ENCODE data around the gene RPGRIP1L.
"Not testable (repeated sequence)": the region's sequence is repeated elsewhere in the genome, so short reads cannot be mapped to it uniquely, and the experiment has no call there.

RPGRIP1L gene

GRCh38 chr16:53712065-53712464 is 8.4 kb upstream of the RPGRIP1L start:
- H3K4me3 ChIP-seq (ENCODE audit: low read depth, low read length), result no peak overlapping the region
- TF ChIP-seq, protein P1, sequence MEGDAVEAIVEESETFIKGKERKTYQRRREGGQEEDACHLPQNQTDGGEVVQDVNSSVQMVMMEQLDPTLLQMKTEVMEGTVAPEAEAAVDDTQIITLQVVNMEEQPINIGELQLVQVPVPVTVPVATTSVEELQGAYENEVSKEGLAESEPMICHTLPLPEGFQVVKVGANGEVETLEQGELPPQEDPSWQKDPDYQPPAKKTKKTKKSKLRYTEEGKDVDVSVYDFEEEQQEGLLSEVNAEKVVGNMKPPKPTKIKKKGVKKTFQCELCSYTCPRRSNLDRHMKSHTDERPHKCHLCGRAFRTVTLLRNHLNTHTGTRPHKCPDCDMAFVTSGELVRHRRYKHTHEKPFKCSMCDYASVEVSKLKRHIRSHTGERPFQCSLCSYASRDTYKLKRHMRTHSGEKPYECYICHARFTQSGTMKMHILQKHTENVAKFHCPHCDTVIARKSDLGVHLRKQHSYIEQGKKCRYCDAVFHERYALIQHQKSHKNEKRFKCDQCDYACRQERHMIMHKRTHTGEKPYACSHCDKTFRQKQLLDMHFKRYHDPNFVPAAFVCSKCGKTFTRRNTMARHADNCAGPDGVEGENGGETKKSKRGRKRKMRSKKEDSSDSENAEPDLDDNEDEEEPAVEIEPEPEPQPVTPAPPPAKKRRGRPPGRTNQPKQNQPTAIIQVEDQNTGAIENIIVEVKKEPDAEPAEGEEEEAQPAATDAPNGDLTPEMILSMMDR (IDR thresholded peaks at IDR 0.05; ENCODE audit: low read depth, low read length), result no peak

GRCh38 chr16:53711390-53711789 is 7.7 kb upstream of the RPGRIP1L start:
- no peak overlapping the region for H3K4me3 ChIP-seq (ENCODE audit: low read depth, low read length)
- TF ChIP-seq, protein P1 (IDR thresholded peaks at IDR 0.05; ENCODE audit: low read depth, low read length), result no peak

GRCh38 chr16:53708490-53708889 is 4.8 kb upstream of the RPGRIP1L start:
- H3K4me3 ChIP-seq (ENCODE audit: low read depth, low read length), result no peak overlapping the region
- TF ChIP-seq, protein P1 (IDR thresholded peaks at IDR 0.05; ENCODE audit: low read depth, low read length), result no peak

DNA sequence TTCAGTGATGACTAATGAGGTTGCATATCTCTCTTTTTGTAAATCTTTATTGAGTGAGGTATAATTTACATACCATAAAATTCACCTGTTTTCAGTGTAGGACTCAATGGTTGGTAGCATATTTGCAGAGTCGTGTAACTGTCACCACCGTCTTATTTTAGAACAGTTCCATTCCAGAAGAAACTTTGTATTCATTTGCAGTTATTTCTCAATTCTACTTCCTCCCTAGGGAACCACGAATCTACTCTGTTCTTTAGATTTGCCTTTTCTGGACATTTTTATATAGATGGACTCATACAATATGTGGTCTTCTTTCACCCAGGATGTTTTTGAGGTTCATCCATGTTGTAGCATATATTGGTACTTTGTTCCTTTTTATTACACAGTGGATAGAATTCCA is 4.0 kb upstream of the RPGRIP1L start:
- H3K4me3 ChIP-seq (ENCODE audit: low read depth, low read length), result no peak overlapping the region
- TF ChIP-seq, protein P1 (IDR thresholded peaks at IDR 0.05; ENCODE audit: low read depth, low read length), result no peak

- TF ChIP-seq, protein P1 (IDR thresholded peaks at IDR 0.05; ENCODE audit: low read depth, low read length), result no peak
- peak overlapping the region; percentile 89 for H3K4me3 ChIP-seq (ENCODE audit: low read depth, low read length)
These were observed 770 bp upstream of the RPGRIP1L start for GRCh38 chr16:53704445-53704813.

- H3K4me3 ChIP-seq (ENCODE audit: low read depth, low read length), result not testable (repeated sequence)
These were observed 5.4 kb downstream of the RPGRIP1L start for GRCh38 chr16:53698271-53698670.

DNA sequence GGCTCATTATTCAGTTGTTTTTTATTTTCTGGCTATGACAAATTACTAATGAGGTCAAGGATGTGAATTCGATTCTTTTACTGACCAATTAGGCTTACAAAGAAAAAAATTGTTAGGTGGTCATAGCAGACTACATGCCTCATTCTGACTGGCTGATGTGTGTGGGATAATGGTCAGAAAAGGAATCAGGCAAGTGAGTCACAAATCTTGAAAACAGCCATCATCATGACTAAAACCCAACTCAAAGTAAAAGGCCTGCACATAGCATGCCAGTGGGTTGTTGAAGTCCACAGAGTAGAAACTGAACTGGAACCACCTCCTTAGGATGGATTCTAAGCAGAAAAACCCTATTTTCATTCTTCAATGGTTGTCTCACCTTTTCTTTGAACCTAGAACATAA is 8.6 kb downstream of the RPGRIP1L start:
- no peak overlapping the region for H3K4me3 ChIP-seq (ENCODE audit: low read depth, low read length)
- TF ChIP-seq, protein P1 (IDR thresholded peaks at IDR 0.05; ENCODE audit: low read depth, low read length), result no peak

- no peak overlapping the region for H3K4me3 ChIP-seq (ENCODE audit: low read depth, low read length)
- TF ChIP-seq, protein P1 (IDR thresholded peaks at IDR 0.05; ENCODE audit: low read depth, low read length), result no peak
These were observed 10.3 kb downstream of the RPGRIP1L start for GRCh38 chr16:53693320-53693719.
